ENCODE data around the gene OTUD5. TPM values are rescaled to one million over a fixed set of nuclear protein-coding genes. Genes with fewer than 3 reads are reported as not detected.

OTUD5 gene
- total RNA-seq, 2 donors from 2014 or later, result 28.4 to 40.5 TPM

GRCh38 chrX:48996969-48997368 is 39.6 kb upstream of the OTUD5 start:
- no peaks in the 10 kb centered on the region for H3K27me3 ChIP-seq (replicated peaks; ENCODE audit: insufficient read depth)
- DNase-seq (ENCODE audit: low spot score) (no peak), ATAC-seq (ENCODE audit: insufficient number of reproducible peaks, low FRiP score, low read depth) (no peak)
- H3K27ac ChIP-seq, result no peak overlapping the region
- TF ChIP-seq, protein P1, sequence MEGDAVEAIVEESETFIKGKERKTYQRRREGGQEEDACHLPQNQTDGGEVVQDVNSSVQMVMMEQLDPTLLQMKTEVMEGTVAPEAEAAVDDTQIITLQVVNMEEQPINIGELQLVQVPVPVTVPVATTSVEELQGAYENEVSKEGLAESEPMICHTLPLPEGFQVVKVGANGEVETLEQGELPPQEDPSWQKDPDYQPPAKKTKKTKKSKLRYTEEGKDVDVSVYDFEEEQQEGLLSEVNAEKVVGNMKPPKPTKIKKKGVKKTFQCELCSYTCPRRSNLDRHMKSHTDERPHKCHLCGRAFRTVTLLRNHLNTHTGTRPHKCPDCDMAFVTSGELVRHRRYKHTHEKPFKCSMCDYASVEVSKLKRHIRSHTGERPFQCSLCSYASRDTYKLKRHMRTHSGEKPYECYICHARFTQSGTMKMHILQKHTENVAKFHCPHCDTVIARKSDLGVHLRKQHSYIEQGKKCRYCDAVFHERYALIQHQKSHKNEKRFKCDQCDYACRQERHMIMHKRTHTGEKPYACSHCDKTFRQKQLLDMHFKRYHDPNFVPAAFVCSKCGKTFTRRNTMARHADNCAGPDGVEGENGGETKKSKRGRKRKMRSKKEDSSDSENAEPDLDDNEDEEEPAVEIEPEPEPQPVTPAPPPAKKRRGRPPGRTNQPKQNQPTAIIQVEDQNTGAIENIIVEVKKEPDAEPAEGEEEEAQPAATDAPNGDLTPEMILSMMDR (IDR thresholded peaks at IDR 0.05), result no peak
- peaks cover 0 to 8% of the 10 kb centered on the region in 2 donors for H3K4me1 ChIP-seq (ENCODE audit: control insufficient read depth in 1 of 2, low read depth in 2 of 2)
- H3K36me3 ChIP-seq, result peaks cover 6% of the 10 kb centered on the region
- no peak overlapping the region for H3K4me3 ChIP-seq
- no peaks in the 10 kb centered on the region for H3K9me3 ChIP-seq

GRCh38 chrX:48992341-48992740 is 34.9 kb upstream of the OTUD5 start:
- TF ChIP-seq, protein P1 (IDR thresholded peaks at IDR 0.05), result no peak
- no peaks in the 10 kb centered on the region for H3K4me1 ChIP-seq (ENCODE audit: control insufficient read depth in 1 of 2, low read depth in 2 of 2)
- no peak overlapping the region for H3K27ac ChIP-seq
- ATAC-seq (ENCODE audit: insufficient number of reproducible peaks, low FRiP score, low read depth), result no peak
- H3K27me3 ChIP-seq (replicated peaks; ENCODE audit: insufficient read depth), result no peaks in the 10 kb centered on the region
- no peak for DNase-seq (ENCODE audit: low spot score)
- no peaks in the 10 kb centered on the region for H3K9me3 ChIP-seq
- H3K36me3 ChIP-seq, result peaks cover 18% of the 10 kb centered on the region
- no peak overlapping the region for H3K4me3 ChIP-seq

- Histone ChIP-seq H3K9me3 (no peaks in the 10 kb centered on the region), H3K27me3 (replicated peaks; ENCODE audit: insufficient read depth) (no peaks in the 10 kb centered on the region), H3K36me3 (peaks cover 16% of the 10 kb centered on the region), H3K27ac (no peak overlapping the region), H3K4me1 (ENCODE audit: control insufficient read depth in 1 of 2, low read depth in 2 of 2) (no peaks in the 10 kb centered on the region), H3K4me3 (no peak overlapping the region)
- TF ChIP-seq, protein P1 (IDR thresholded peaks at IDR 0.05), result no peak
- DNase-seq (ENCODE audit: low spot score) (no peak), ATAC-seq (ENCODE audit: insufficient number of reproducible peaks, low FRiP score, low read depth) (no peak)
Observed at GRCh38 chrX:48989483-48989882, 32.1 kb upstream of the OTUD5 start.

DNA sequence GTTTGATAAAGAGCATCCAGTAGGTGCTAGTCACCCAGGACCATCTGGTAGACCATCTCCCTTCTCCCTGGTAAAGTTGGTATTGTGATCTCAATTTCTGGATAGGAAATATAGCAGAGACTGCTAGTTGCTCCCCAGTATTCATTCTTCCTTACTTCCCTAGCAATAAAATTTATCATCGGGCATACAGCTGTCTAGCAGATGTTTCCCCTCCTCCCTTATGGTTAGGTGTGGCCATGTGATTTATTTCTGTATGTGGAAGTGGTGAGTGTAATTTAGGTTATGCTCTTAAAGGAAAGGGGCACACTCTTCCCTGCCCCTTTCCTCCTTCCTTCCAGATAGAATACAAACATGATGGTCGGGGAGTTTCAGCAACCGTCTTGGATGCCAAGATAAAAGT is 26.5 kb upstream of the OTUD5 start:
- DNase-seq (ENCODE audit: low spot score) (no peak), ATAC-seq (ENCODE audit: insufficient number of reproducible peaks, low FRiP score, low read depth) (no peak)
- Histone ChIP-seq H3K27ac (no peak overlapping the region), H3K4me1 (ENCODE audit: control insufficient read depth in 1 of 2, low read depth in 2 of 2) (no peaks in the 10 kb centered on the region), H3K4me3 (no peak overlapping the region), H3K36me3 (peaks cover 28% of the 10 kb centered on the region), H3K9me3 (no peaks in the 10 kb centered on the region), H3K27me3 (replicated peaks; ENCODE audit: insufficient read depth) (no peaks in the 10 kb centered on the region)
- TF ChIP-seq, protein P1 (IDR thresholded peaks at IDR 0.05), result no peak

DNA sequence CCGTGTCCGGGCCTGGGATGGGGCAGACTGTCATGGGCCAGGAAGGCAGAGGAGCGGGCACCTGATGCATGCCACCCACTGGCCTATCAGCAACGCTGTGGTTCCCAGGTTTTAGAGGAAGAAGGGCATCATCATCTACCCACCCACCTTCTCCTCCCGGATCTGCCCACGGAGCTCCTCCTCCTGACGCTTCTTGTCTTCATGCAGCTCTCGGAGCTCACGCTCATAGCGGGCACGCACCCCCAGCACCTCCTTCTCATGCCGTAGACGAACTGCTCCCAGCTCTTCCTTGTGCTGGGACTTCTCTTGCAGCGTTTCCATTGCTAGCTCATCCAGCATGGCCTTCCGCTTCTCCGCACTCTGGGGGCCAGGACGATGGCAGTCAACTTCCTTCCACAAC is 25.7 kb upstream of the OTUD5 start:
- no peaks in the 10 kb centered on the region for H3K27me3 ChIP-seq (replicated peaks; ENCODE audit: insufficient read depth)
- TF ChIP-seq, protein P1 (IDR thresholded peaks at IDR 0.05), result no peak
- H3K27ac ChIP-seq, result no peak overlapping the region
- H3K9me3 ChIP-seq, result no peaks in the 10 kb centered on the region
- DNase-seq (ENCODE audit: low spot score) (no peak), ATAC-seq (ENCODE audit: insufficient number of reproducible peaks, low FRiP score, low read depth) (no peak)
- H3K4me3 ChIP-seq, result no peak overlapping the region
- H3K4me1 ChIP-seq (ENCODE audit: control insufficient read depth in 1 of 2, low read depth in 2 of 2), result no peaks in the 10 kb centered on the region
- peaks cover 26% of the 10 kb centered on the region for H3K36me3 ChIP-seq
